HCT116 (cell line): ENCODE data around the gene PTRHD1. TPM values are rescaled to one million over a fixed set of nuclear protein-coding genes. Genes with fewer than 3 reads are reported as not detected.

Source experiments
- ATAC-seq: fragments of 200-7000 bp; cut with Tn5 transposase; 2 replicates; pipeline ENCODE4 v1.9.1; 2020; ENCODE audit warnings: mild to moderate bottlenecking, moderate library complexity
- BruUV-seq: library from RNA; stranded (reverse); fragments of 400-500 nt; replicated peaks from 2 replicates; lab custom pipeline; 2021; lab: Mats Ljungman, UMichigan
- CTCF ChIA-PET: fragments of 300-600 bp; sonication (Branson Sonifier 250); formaldehyde crosslinking; loops from one replicate; lab custom pipeline; 2021; ENCODE audit warnings: antibody characterized with exemption; lab: Charles Lee
- POLR2A ChIA-PET: fragments of 300-600, 350-600 bp; sonication (Branson Sonifier 250); formaldehyde crosslinking; loops from one replicate; lab custom pipeline; 2021; ENCODE audit warnings: antibody characterized with exemption; lab: Charles Lee
- RAD21 ChIA-PET, 2 experiments: fragments of 300-600 bp; sonication (Branson Sonifier 250); formaldehyde crosslinking; loops; one replicate each; lab custom pipeline; 2023; ENCODE audit warnings: low total read pairs in 2 of 2; ENCODE audit not compliant: uncharacterized antibody in 2 of 2, unreplicated experiment in 2 of 2, low non-redundant PET in 1 of 2; lab: Charles Lee
- DNase-seq: peaks from one replicate; pipeline ENCODE4 v3.0.0-alpha.2; 2010; ENCODE audit warnings: low read depth, low spot score
- H2AFZ ChIP-seq: fragments of 200-600 bp; shearing (Covaris generic), sonication (generic); 2 replicates; pipeline ENCODE4 v1.6.1; 2017; ENCODE audit warnings: low read depth, mixed run types, mixed read lengths, antibody characterized with exemption, low read length; ENCODE audit not compliant: poor library complexity, severe bottlenecking
- H3K27ac ChIP-seq: 2 replicates; pipeline ENCODE4 v1.5.1; 2012; ENCODE audit warnings: low read depth, low read length
- H3K27me3 ChIP-seq: fragments of 200-600 bp; sonication (generic); 2 replicates; pipeline ENCODE4 v1.6.1; 2016; ENCODE audit warnings: mixed run types, low read length, mixed read lengths; ENCODE audit not compliant: insufficient read depth
- H3K36me3 ChIP-seq, 2 experiments: fragments of 200-500 bp in 1 of 2; fragments of 200-600 bp in 1 of 2; sonication (Bioruptor generic) in 1 of 2; sonication (generic) in 1 of 2; 2 replicates each; pipeline versions ENCODE4 v1.5.1 to v1.6.1; 2014 to 2016; ENCODE audit warnings: low read length in 2 of 2, inconsistent platforms in 1 of 2, mixed read lengths in 1 of 2, mixed run types in 1 of 2; ENCODE audit not compliant: insufficient read depth in 2 of 2, control insufficient read depth in 1 of 2
- H3K4me1 ChIP-seq, 2 experiments: fragments of 200-600 bp in 1 of 2; sonication (generic) in 1 of 2; 2 replicates each; pipeline versions ENCODE4 v1.5.1 to v1.6.1; 2012 to 2017; ENCODE audit warnings: low read length in 2 of 2, inconsistent platforms in 1 of 2, mild to moderate bottlenecking in 1 of 2, mixed read lengths in 1 of 2, mixed run types in 1 of 2, moderate library complexity in 1 of 2; ENCODE audit not compliant: insufficient read depth in 2 of 2, control insufficient read depth in 1 of 2
- H3K4me2 ChIP-seq: fragments of 200-600 bp; sonication (generic); 2 replicates; pipeline ENCODE4 v1.6.1; 2017; ENCODE audit warnings: mixed run types, low read length, mixed read lengths
- H3K4me3 ChIP-seq, 2 experiments: fragments of 200-600 bp in 1 of 2; sonication (generic) in 1 of 2; replicated peaks in 1 of 2; 2 replicates each; pipeline ENCODE4 v1.5.1; 2011 to 2016; ENCODE audit warnings: low read length in 2 of 2, control low read depth in 1 of 2, low read depth in 1 of 2, mild to moderate bottlenecking in 1 of 2, mixed read lengths in 1 of 2, mixed run types in 1 of 2
- H3K79me2 ChIP-seq: fragments of 200-600 bp; sonication (generic); 2 replicates; pipeline ENCODE4 v1.6.1; 2017; ENCODE audit warnings: mild to moderate bottlenecking, mixed run types, low read length, moderate library complexity, mixed read lengths; ENCODE audit not compliant: insufficient read depth
- H3K9ac ChIP-seq: fragments of 200-600 bp; sonication (generic); 2 replicates; pipeline ENCODE4 v1.6.1; 2016; ENCODE audit warnings: low read length, mixed read lengths
- H3K9me2 ChIP-seq: fragments of 200-600 bp; sonication (generic), shearing (Covaris generic); 2 replicates; pipeline ENCODE4 v1.6.1; 2017; ENCODE audit warnings: mixed run types, mild to moderate bottlenecking, moderate library complexity; ENCODE audit not compliant: insufficient read depth
- H3K9me3 ChIP-seq, 2 experiments: fragments of 200-500 bp in 1 of 2; fragments of 200-600 bp in 1 of 2; sonication (Bioruptor generic) in 1 of 2; sonication (generic) in 1 of 2; 2 replicates each; pipeline ENCODE4 v1.6.1; 2014 to 2017; ENCODE audit warnings: low read length in 2 of 2, mixed read lengths in 2 of 2, inconsistent platforms in 1 of 2, low read depth in 1 of 2, mild to moderate bottlenecking in 1 of 2, mixed run types in 1 of 2, moderate library complexity in 1 of 2; ENCODE audit not compliant: control insufficient read depth in 1 of 2, insufficient read depth in 1 of 2
- H4K20me1 ChIP-seq: fragments of 200-600 bp; sonication (generic), shearing (Covaris generic); 2 replicates; pipeline ENCODE4 v1.6.1; 2017; ENCODE audit warnings: mixed run types, mild to moderate bottlenecking, moderate library complexity; ENCODE audit not compliant: insufficient read depth
- CEBPB ChIP-seq: IDR thresholded peaks from 2 replicates; pipeline ENCODE4 v1.6.1; 2012; ENCODE audit warnings: low read depth
- CTCF ChIP-seq, 3 experiments: fragments of 200-600 bp in 1 of 3; sonication (generic) in 1 of 3; IDR thresholded peaks in 2 of 3; conservative IDR thresholded peaks in 1 of 3; 2 replicates each; pipeline ENCODE4 v1.5.1; 2012 to 2017; ENCODE audit warnings: low read depth in 2 of 3, low read length in 2 of 3, antibody characterized with exemption in 1 of 3, borderline replicate concordance in 1 of 3, control low read depth in 1 of 3, mild to moderate bottlenecking in 1 of 3, mixed read lengths in 1 of 3, mixed run types in 1 of 3, moderate library complexity in 1 of 3; ENCODE audit not compliant: insufficient read depth in 1 of 3
- EZH2phosphoT487 ChIP-seq: fragments of 200-600 bp; IDR thresholded peaks from 2 replicates; pipeline ENCODE4 v1.6.1; 2018; ENCODE audit warnings: antibody characterized with exemption, borderline replicate concordance
- JUND ChIP-seq: IDR thresholded peaks from 2 replicates; pipeline ENCODE4 v1.6.1; 2012
- POLR2AphosphoS5 ChIP-seq: IDR thresholded peaks from 2 replicates; pipeline ENCODE4 v1.6.1; 2011; ENCODE audit warnings: mild to moderate bottlenecking, low read depth, low read length, moderate library complexity
- ZNF274 ChIP-seq: fragments of 200-500 bp; sonication (Bioruptor generic); IDR thresholded peaks from 2 replicates; pipeline ENCODE4 v1.6.1; 2014; ENCODE audit warnings: mild to moderate bottlenecking, low read depth, low read length, inconsistent platforms
- intact Hi-C: fragments of 100-400 bp; cut with micrococcal nuclease; formaldehyde crosslinking; loops from 2 replicates; pipeline ENCODE4 v1.10.0; 2022
- total RNA-seq: library from RNA; stranded (reverse); gene quantifications from one replicate; pipeline ENCODE4 v1.2.1, GENCODE V29; 2021; ENCODE audit not compliant: unreplicated experiment

Gene PTRHD1
- total RNA-seq, 1 experiment from 2014 or later = 24.3 TPM

- H3K36me3 ChIP-seq = peaks cover 0 to 22% of the 10 kb centered on the region in 2 experiments; a peak in 1 of 4 replicates
- CTCF ChIA-PET = interaction anchor here (1.2 kb wide), 1 partner anchor 16 kb away, joined by 5 read pairs; no protein-coding TSS in a partner anchor
- DNase-seq (no peak), ATAC-seq (peak; percentile 14)
- H3K79me2 ChIP-seq = peaks cover 56% of the 10 kb centered on the region
- TSS peak; percentile 84 for BruUV-seq
- H3K4me1 ChIP-seq = peaks cover 12 to 34% of the 10 kb centered on the region in 2 experiments
- intact Hi-C loops = loop anchor here (2.0 kb wide), 1 partner anchor 303 kb away; the partner anchor contains the start of gene NCOA1
- H4K20me1 ChIP-seq = no peaks in the 10 kb centered on the region
- RAD21 ChIA-PET = interaction anchor here in 1 of 2 experiments (1.4 kb wide), 1 partner anchor 34 kb away, joined by 3 read pairs; no protein-coding TSS in a partner anchor
- peak overlapping the region; percentile 92 for H3K9ac ChIP-seq
- POLR2A ChIA-PET = interaction anchor here (1.0 kb wide), 1 partner anchor 337 kb away, joined by 3 read pairs; no protein-coding TSS in a partner anchor
- H2AFZ ChIP-seq = no peak overlapping the region
- no peaks in the 10 kb centered on the region for H3K27me3 ChIP-seq
- peak overlapping the region; percentile 83 for H3K4me2 ChIP-seq
- H3K4me3 ChIP-seq = peak overlapping the region; percentile 59 to 97
- H3K27ac ChIP-seq = peak overlapping the region; percentile 91
- TF ChIP-seq JUND (no peak), EZH2phosphoT487 (no peak), POLR2AphosphoS5 (no peak), CTCF (IDR thresholded peaks at IDR 0.05 in 2 of 3, conservative IDR thresholded peaks at IDR 0.05 in 1 of 3; ENCODE audit: borderline replicate concordance in 1 of 3, insufficient read depth in 1 of 3, low read depth in 2 of 3, low read length in 2 of 3) (no peak), CEBPB (no peak), ZNF274 (no peak)
- no peaks in the 10 kb centered on the region for H3K9me2 ChIP-seq
- H3K9me3 ChIP-seq = no peaks in the 10 kb centered on the region
Observed at GRCh38 chr2:24793761-24794435, 707 bp upstream of the PTRHD1 start.
